CD4-positive, alpha-beta T cell (primary cell): ENCODE data around the gene CACNA2D3. TPM values are rescaled to one million over a fixed set of nuclear protein-coding genes. Genes with fewer than 3 reads are reported as not detected.

Experiments used
- ATAC-seq: fragments of 200-7000 bp; cut with Tn5 transposase; one replicate; pipeline ENCODE4 v1.10.0; 2022; ENCODE audit warnings: mild to moderate bottlenecking; ENCODE audit not compliant: poor library complexity
- CTCF ChIA-PET: fragments of 350-600 bp; sonication (Branson Sonifier 250); formaldehyde crosslinking; loops from one replicate; lab custom pipeline; 2021; ENCODE audit warnings: antibody characterized with exemption, inconsistent platforms; lab: Charles Lee
- POLR2A ChIA-PET: fragments of 350-600 bp; sonication (Branson Sonifier 250); formaldehyde crosslinking; loops from one replicate; lab custom pipeline; 2021; ENCODE audit warnings: antibody characterized with exemption, inconsistent platforms; lab: Charles Lee
- DNase-seq, 14 experiments: peaks; one replicate each; pipeline ENCODE4 v3.0.0-alpha.2; 2013 to 2020; ENCODE audit warnings: mixed read lengths in 2 of 14
- H3K27ac ChIP-seq, 2 donors: one replicate each; pipeline versions ENCODE4 v1.5.1 to v1.7.0; 2013; ENCODE audit warnings: low read length in 2 of 2, low read depth in 1 of 2, mild to moderate bottlenecking in 1 of 2
- H3K27me3 ChIP-seq, 2 experiments: 1 replicate in 1 of 2; 2 replicates in 1 of 2; pipeline versions ENCODE4 v1.6.1 to v1.7.0; 2013; ENCODE audit warnings: low read length in 2 of 2, control low read depth in 1 of 2, mild to moderate bottlenecking in 1 of 2, moderate library complexity in 1 of 2; ENCODE audit not compliant: insufficient read depth in 2 of 2, control insufficient read depth in 1 of 2
- H3K36me3 ChIP-seq: one replicate; pipeline ENCODE4 v1.6.1; 2013; ENCODE audit warnings: low read length, control low read depth; ENCODE audit not compliant: insufficient read depth
- H3K4me1 ChIP-seq: one replicate; pipeline ENCODE4 v1.6.1; 2013; ENCODE audit warnings: low read length, control low read depth; ENCODE audit not compliant: insufficient read depth
- H3K4me3 ChIP-seq: one replicate; pipeline ENCODE4 v1.5.1; 2013; ENCODE audit warnings: mild to moderate bottlenecking, low read length, moderate library complexity
- H3K9me3 ChIP-seq, 2 experiments: 1 replicate in 1 of 2; 2 replicates in 1 of 2; pipeline versions ENCODE4 v1.6.1 to v1.7.0; 2013; ENCODE audit warnings: low read length in 2 of 2, mild to moderate bottlenecking in 2 of 2, control low read depth in 1 of 2, moderate library complexity in 1 of 2; ENCODE audit not compliant: control insufficient read depth in 1 of 2, insufficient read depth in 1 of 2
- H3K27ac Mint-ChIP-seq: one replicate; pipeline ENCODE4 v1.8.0; 2020; ENCODE audit warnings: mixed read lengths
- H3K27me3 Mint-ChIP-seq: one replicate; pipeline ENCODE4 v1.8.0; 2021; ENCODE audit warnings: mixed read lengths
- H3K36me3 Mint-ChIP-seq: one replicate; pipeline ENCODE4 v1.8.0; 2021; ENCODE audit warnings: low read depth, mixed read lengths
- H3K4me1 Mint-ChIP-seq: one replicate; pipeline ENCODE4 v1.8.0; 2021; ENCODE audit warnings: low read depth, mixed read lengths
- H3K4me3 Mint-ChIP-seq: one replicate; pipeline ENCODE4 v1.8.0; 2020; ENCODE audit warnings: mild to moderate bottlenecking, mixed read lengths
- H3K9me3 Mint-ChIP-seq: one replicate; pipeline ENCODE4 v1.8.0; 2020; ENCODE audit warnings: mixed read lengths
- CTCF ChIP-seq: fragments of 200-600 bp; IDR thresholded peaks from one replicate; pipeline ENCODE4 v1.8.0; 2022; ENCODE audit warnings: antibody characterized with exemption, mild to moderate bottlenecking
- intact Hi-C, 2 experiments: fragments of 100-400 bp; cut with DNase I in 1 of 2; cut with micrococcal nuclease in 1 of 2; formaldehyde crosslinking; loops; one replicate each; pipeline versions ENCODE4 v1.15.1 to v1.9.0; 2023 to 2025; cut with DNase I, micrococcal nuclease
- total RNA-seq, 174 experiments: library from RNA in 2 of 174; stranded (reverse) in 2 of 174; gene quantifications; one replicate each; pipeline ENCODE4 v1.2.3 and lab custom pipeline; 2021 to 2026

The CACNA2D3 gene
- total RNA-seq, 2 experiments from 2014 or later: 0.08 TPM; not detected in 1

GRCh38 chr3:54169524-54169923 lies 47.2 kb downstream of the CACNA2D3 start:
- H3K9me3 Mint-ChIP-seq: no peaks in the 10 kb centered on the region
- Histone ChIP-seq H3K27ac (no peak overlapping the region), H3K4me1 (no peaks in the 10 kb centered on the region), H3K4me3 (no peak overlapping the region), H3K36me3 (no peaks in the 10 kb centered on the region), H3K27me3 (no peaks in the 10 kb centered on the region), H3K9me3 (no peaks in the 10 kb centered on the region)
- intact Hi-C loops: no loop called here
- H3K27me3 Mint-ChIP-seq: no peaks in the 10 kb centered on the region
- ChIA-PET POLR2A (no interaction called here), CTCF (no interaction called here)
- H3K36me3 Mint-ChIP-seq: no peaks in the 10 kb centered on the region
- no peaks in the 10 kb centered on the region for H3K4me1 Mint-ChIP-seq
- no peak for ATAC-seq
- H3K27ac Mint-ChIP-seq: no peak overlapping the region
- H3K4me3 Mint-ChIP-seq: no peak overlapping the region
- DNase-seq: no peak
- no peak for TF ChIP-seq CTCF

- CTCF ChIA-PET: no interaction called here
- H3K36me3 Mint-ChIP-seq: no peaks in the 10 kb centered on the region
- no peaks in the 10 kb centered on the region for H3K4me1 Mint-ChIP-seq
- H3K4me3 Mint-ChIP-seq: no peak overlapping the region
- H3K9me3 ChIP-seq: peaks cover 0 to 3% of the 10 kb centered on the region in 2 experiments
- H3K27ac Mint-ChIP-seq: no peak overlapping the region
- H3K27me3 Mint-ChIP-seq: no peaks in the 10 kb centered on the region
- DNase-seq: no peak
- H3K9me3 Mint-ChIP-seq: no peaks in the 10 kb centered on the region
- no peak for TF ChIP-seq CTCF
- no peaks in the 10 kb centered on the region for H3K36me3 ChIP-seq
- ATAC-seq: no peak
- POLR2A ChIA-PET: no interaction called here
- no peaks in the 10 kb centered on the region for H3K4me1 ChIP-seq
- no peak overlapping the region for H3K27ac ChIP-seq
- intact Hi-C loops: no loop called here
- H3K4me3 ChIP-seq: no peak overlapping the region
- H3K27me3 ChIP-seq: no peaks in the 10 kb centered on the region
These were observed 49.2 kb downstream of the CACNA2D3 start for GRCh38 chr3:54171509-54171908.

GRCh38 chr3:54171951-54172350 lies 49.6 kb downstream of the CACNA2D3 start:
- intact Hi-C loops: no loop called here

More at GRCh38 chr3:54171951-54172350, 49.6 kb downstream of the CACNA2D3 start:
- no peaks in the 10 kb centered on the region for H3K27me3 ChIP-seq
- H3K9me3 ChIP-seq: peaks cover 0 to 3% of the 10 kb centered on the region in 2 experiments
- Mint-ChIP-seq H3K4me3 (no peak overlapping the region), H3K9me3 (no peaks in the 10 kb centered on the region), H3K4me1 (no peaks in the 10 kb centered on the region), H3K27ac (no peak overlapping the region), H3K27me3 (no peaks in the 10 kb centered on the region), H3K36me3 (no peaks in the 10 kb centered on the region)
- no peak overlapping the region for H3K4me3 ChIP-seq
- no peak for TF ChIP-seq CTCF
- no peaks in the 10 kb centered on the region for H3K36me3 ChIP-seq
- no peak for DNase-seq
- no peaks in the 10 kb centered on the region for H3K4me1 ChIP-seq
- H3K27ac ChIP-seq: no peak overlapping the region
- POLR2A ChIA-PET: no interaction called here
- CTCF ChIA-PET: no interaction called here
- ATAC-seq: no peak
